Ishikawa (cell line): ENCODE results near the gene PLEKHH1.

Experiments
- TAF1 ChIP-seq: IDR thresholded peaks from 2 replicates; pipeline ENCODE4 v1.6.1; 2012; ENCODE audit warnings: low read depth, mild to moderate bottlenecking
- TCF12 ChIP-seq: IDR thresholded peaks from 2 replicates; pipeline ENCODE4 v1.6.1; 2012; ENCODE audit warnings: low read depth
- ZBTB7A ChIP-seq: IDR thresholded peaks from 2 replicates; pipeline ENCODE4 v1.6.1; 2012; ENCODE audit warnings: low read depth
- TF ChIP-seq, protein P1 (sequence below): IDR thresholded peaks from 2 replicates; pipeline ENCODE4 v1.6.1; 2012

DNA sequence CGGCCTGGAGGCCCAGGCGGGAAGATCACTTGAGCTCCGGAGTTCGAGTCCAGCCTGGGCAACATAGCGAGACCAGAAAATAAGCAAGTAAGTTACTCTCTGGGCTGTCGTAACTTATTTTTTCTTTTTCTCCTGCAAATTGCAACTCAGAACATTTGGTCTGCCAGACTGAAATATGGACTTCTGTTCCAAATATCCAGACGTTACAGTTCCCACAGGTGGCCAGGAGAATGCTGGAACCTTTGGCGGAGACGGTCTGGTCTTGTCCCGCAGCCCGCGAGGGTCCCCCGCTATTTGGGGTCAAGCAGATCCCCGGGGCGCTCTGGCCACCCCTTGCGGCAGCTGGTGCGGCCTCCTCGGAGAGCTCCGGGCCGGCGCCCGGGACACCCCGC, 488 bp upstream of the PLEKHH1 start:
- TF ChIP-seq TAF1 (no peak), ZBTB7A (no peak), TCF12 (no peak)
- TF ChIP-seq, protein P1, sequence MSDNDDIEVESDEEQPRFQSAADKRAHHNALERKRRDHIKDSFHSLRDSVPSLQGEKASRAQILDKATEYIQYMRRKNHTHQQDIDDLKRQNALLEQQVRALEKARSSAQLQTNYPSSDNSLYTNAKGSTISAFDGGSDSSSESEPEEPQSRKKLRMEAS, result no peak
